ENCODE measurements around the gene LTBP1. TPM values are rescaled to one million over a fixed set of nuclear protein-coding genes. Genes with fewer than 3 reads are reported as not detected.

LTBP1 gene
- polyA plus RNA-seq, 1 donor (not counting 4 experiments of a cell fraction or from before 2014, with no cell fraction given), result 9.2 TPM

- H3K4me3 ChIP-seq (ENCODE audit: control insufficient read depth in 2 of 3, extremely low read depth in 1 of 3, insufficient read depth in 2 of 3, low read depth in 1 of 3, low read length in 3 of 3), result no peak overlapping the region
- H3K9me3 ChIP-seq (ENCODE audit: control insufficient read depth, low read depth, low read length), result no peaks in the 10 kb centered on the region
- H3K4me1 ChIP-seq (ENCODE audit: control insufficient read depth, extremely low read depth, insufficient read depth, low read length), result no peaks in the 10 kb centered on the region
- no peak overlapping the region for H3K9ac ChIP-seq (ENCODE audit: control insufficient read depth, extremely low read depth, insufficient read depth, low read length)
- H2AFZ ChIP-seq (ENCODE audit: control insufficient read depth, low read length), result no peak overlapping the region
- no peak overlapping the region for H3K27ac ChIP-seq (ENCODE audit: control insufficient read depth, insufficient read depth, low read length)
- H3K27me3 ChIP-seq (ENCODE audit: control insufficient read depth, extremely low read depth, insufficient read depth, low read length), result no peaks in the 10 kb centered on the region
- no peaks in the 10 kb centered on the region for H3K36me3 ChIP-seq (ENCODE audit: control insufficient read depth in 2 of 2, extremely low read depth in 1 of 2, insufficient read depth in 2 of 2, low read length in 2 of 2)
- dilution Hi-C loops (cut with MboI; ENCODE audit: extremely low pct_ligation_motif_present, low sequenced_read_pairs), result no loop called here
- TF ChIP-seq EZH2 (IDR thresholded peaks at IDR 0.05; ENCODE audit: low read length), result no peak
- DNase-seq (ENCODE audit: low read depth, low spot score), result no peak
- no peaks in the 10 kb centered on the region for H3K79me2 ChIP-seq (ENCODE audit: control insufficient read depth, insufficient read depth, low read length)
- FAIRE-seq, result no peak
- H3K9me1 ChIP-seq (ENCODE audit: control insufficient read depth, extremely low read depth, insufficient read depth, low read length), result no peaks in the 10 kb centered on the region
- no peak overlapping the region for H3K4me2 ChIP-seq (ENCODE audit: control insufficient read depth, extremely low read depth, insufficient read depth, low read depth, low read length)
- no peaks in the 10 kb centered on the region for H4K20me1 ChIP-seq (ENCODE audit: control insufficient read depth, extremely low read depth, insufficient read depth, low read length)
Measured at GRCh38 chr2:32997705-32998104, 51.0 kb downstream of the LTBP1 start.

GRCh38 chr2:33000986-33001385 lies 54.2 kb downstream of the LTBP1 start:
- Histone ChIP-seq H3K9me1 (ENCODE audit: control insufficient read depth, extremely low read depth, insufficient read depth, low read length) (no peaks in the 10 kb centered on the region), H3K36me3 (ENCODE audit: control insufficient read depth in 2 of 2, extremely low read depth in 1 of 2, insufficient read depth in 2 of 2, low read length in 2 of 2) (no peaks in the 10 kb centered on the region), H4K20me1 (ENCODE audit: control insufficient read depth, extremely low read depth, insufficient read depth, low read length) (no peaks in the 10 kb centered on the region), H3K4me1 (ENCODE audit: control insufficient read depth, extremely low read depth, insufficient read depth, low read length) (no peaks in the 10 kb centered on the region), H3K4me3 (ENCODE audit: control insufficient read depth in 2 of 3, extremely low read depth in 1 of 3, insufficient read depth in 2 of 3, low read depth in 1 of 3, low read length in 3 of 3) (no peak overlapping the region), H3K27ac (ENCODE audit: control insufficient read depth, insufficient read depth, low read length) (no peak overlapping the region), H3K27me3 (ENCODE audit: control insufficient read depth, extremely low read depth, insufficient read depth, low read length) (no peaks in the 10 kb centered on the region), H2AFZ (ENCODE audit: control insufficient read depth, low read length) (no peak overlapping the region), H3K9ac (ENCODE audit: control insufficient read depth, extremely low read depth, insufficient read depth, low read length) (no peak overlapping the region), H3K4me2 (ENCODE audit: control insufficient read depth, extremely low read depth, insufficient read depth, low read depth, low read length) (no peak overlapping the region), H3K79me2 (ENCODE audit: control insufficient read depth, insufficient read depth, low read length) (no peaks in the 10 kb centered on the region), H3K9me3 (ENCODE audit: control insufficient read depth, low read depth, low read length) (no peaks in the 10 kb centered on the region)
- no peak for TF ChIP-seq EZH2 (IDR thresholded peaks at IDR 0.05; ENCODE audit: low read length)
- no peak for TF ChIP-seq CTCF (optimal IDR thresholded peaks at IDR 0.05 in 1 of 3, IDR thresholded peaks at IDR 0.05 in 1 of 3, conservative IDR thresholded peaks at IDR 0.05 in 1 of 3; ENCODE audit: extremely low read depth in 1 of 3, insufficient read depth in 2 of 3, low read length in 3 of 3)
- DNase-seq (ENCODE audit: low read depth, low spot score), result no peak
- FAIRE-seq, result no peak
- dilution Hi-C loops (cut with MboI; ENCODE audit: extremely low pct_ligation_motif_present, low sequenced_read_pairs), result no loop called here

GRCh38 chr2:33001823-33002222 lies 55.1 kb downstream of the LTBP1 start:
- H4K20me1 ChIP-seq (ENCODE audit: control insufficient read depth, extremely low read depth, insufficient read depth, low read length), result no peaks in the 10 kb centered on the region
- dilution Hi-C loops (cut with MboI; ENCODE audit: extremely low pct_ligation_motif_present, low sequenced_read_pairs), result no loop called here

More at GRCh38 chr2:33001823-33002222, 55.1 kb downstream of the LTBP1 start:
- H2AFZ ChIP-seq (ENCODE audit: control insufficient read depth, low read length), result no peak overlapping the region
- no peak for TF ChIP-seq EZH2 (IDR thresholded peaks at IDR 0.05; ENCODE audit: low read length)
- no peak for TF ChIP-seq CTCF (optimal IDR thresholded peaks at IDR 0.05 in 1 of 3, IDR thresholded peaks at IDR 0.05 in 1 of 3, conservative IDR thresholded peaks at IDR 0.05 in 1 of 3; ENCODE audit: extremely low read depth in 1 of 3, insufficient read depth in 2 of 3, low read length in 3 of 3)
- no peak overlapping the region for H3K9ac ChIP-seq (ENCODE audit: control insufficient read depth, extremely low read depth, insufficient read depth, low read length)
- no peaks in the 10 kb centered on the region for H3K4me1 ChIP-seq (ENCODE audit: control insufficient read depth, extremely low read depth, insufficient read depth, low read length)
- no peak overlapping the region for H3K27ac ChIP-seq (ENCODE audit: control insufficient read depth, insufficient read depth, low read length)
- H3K4me2 ChIP-seq (ENCODE audit: control insufficient read depth, extremely low read depth, insufficient read depth, low read depth, low read length), result no peak overlapping the region
- no peaks in the 10 kb centered on the region for H3K36me3 ChIP-seq (ENCODE audit: control insufficient read depth in 2 of 2, extremely low read depth in 1 of 2, insufficient read depth in 2 of 2, low read length in 2 of 2)
- FAIRE-seq, result no peak
- H3K9me1 ChIP-seq (ENCODE audit: control insufficient read depth, extremely low read depth, insufficient read depth, low read length), result no peaks in the 10 kb centered on the region
- H3K79me2 ChIP-seq (ENCODE audit: control insufficient read depth, insufficient read depth, low read length), result no peaks in the 10 kb centered on the region
- H3K9me3 ChIP-seq (ENCODE audit: control insufficient read depth, low read depth, low read length), result no peaks in the 10 kb centered on the region
- no peaks in the 10 kb centered on the region for H3K27me3 ChIP-seq (ENCODE audit: control insufficient read depth, extremely low read depth, insufficient read depth, low read length)
- DNase-seq (ENCODE audit: low read depth, low spot score), result no peak
- H3K4me3 ChIP-seq (ENCODE audit: control insufficient read depth in 2 of 3, extremely low read depth in 1 of 3, insufficient read depth in 2 of 3, low read depth in 1 of 3, low read length in 3 of 3), result no peak overlapping the region

Data from keratinocyte (primary cell).